SK-N-SH treated with all-trans-retinoic acid at 6 μM for 48 hours (cell line): ENCODE data around the gene KLHL29.
A peak's percentile ranks its signal among the peaks of the same experiment; 100 is the strongest.

Source experiments
- ATAC-seq: fragments of 200-7000 bp; cut with Tn5 transposase; 3 replicates; pipeline ENCODE4 v1.9.1; 2020; ENCODE audit warnings: mild to moderate bottlenecking, moderate library complexity
- ARNTL ChIP-seq: fragments of 450-650 bp; formaldehyde crosslinking; IDR thresholded peaks from 2 replicates; pipeline ENCODE4 v1.5.0; 2020; ENCODE audit warnings: low read depth, mild to moderate bottlenecking, moderate library complexity, borderline replicate concordance
- BACH2 ChIP-seq: fragments of 250-450 bp; sonication (Bioruptor Pico); IDR thresholded peaks from 2 replicates; pipeline ENCODE4 v1.9.0; 2021; ENCODE audit warnings: mild to moderate bottlenecking, borderline replicate concordance
- CREB5 ChIP-seq: fragments of 250-450 bp; sonication (Bioruptor Pico); IDR thresholded peaks from 2 replicates; pipeline ENCODE4 v1.5.1; 2020; ENCODE audit warnings: low read depth, mild to moderate bottlenecking, moderate library complexity
- CSDC2 ChIP-seq: fragments of 250-450 bp; sonication (Bioruptor Pico); IDR thresholded peaks from 2 replicates; pipeline ENCODE4 v1.5.0; 2020; ENCODE audit warnings: mild to moderate bottlenecking, moderate library complexity
- CSRNP3 ChIP-seq: fragments of 250-450 bp; sonication (Bioruptor Pico); IDR thresholded peaks from 2 replicates; pipeline ENCODE4 v1.5.1; 2021; ENCODE audit warnings: mild to moderate bottlenecking, moderate library complexity
- ESRRG ChIP-seq: fragments of 250-450 bp; sonication (Bioruptor Pico); IDR thresholded peaks from 2 replicates; pipeline ENCODE4 v1.6.1; 2021; ENCODE audit warnings: mild to moderate bottlenecking
- GLIS3 ChIP-seq: fragments of 250-450 bp; sonication (Bioruptor Pico); IDR thresholded peaks from 2 replicates; pipeline ENCODE4 v1.5.0; 2020; ENCODE audit warnings: mild to moderate bottlenecking, moderate library complexity
- ISL1 ChIP-seq: fragments of 250-450 bp; sonication (Bioruptor Pico); IDR thresholded peaks from 2 replicates; pipeline ENCODE4 v2.1.2; 2022; ENCODE audit warnings: mild to moderate bottlenecking, moderate library complexity
- OSR1 ChIP-seq: fragments of 250-450 bp; sonication (Bioruptor Pico); IDR thresholded peaks from 2 replicates; pipeline ENCODE4 v1.8.0; 2022; ENCODE audit warnings: moderate library complexity, mild to moderate bottlenecking, inconsistent platforms
- POU6F1 ChIP-seq: fragments of 250-450 bp; sonication (Bioruptor Pico); IDR thresholded peaks from 2 replicates; pipeline ENCODE4 v1.8.0; 2021; ENCODE audit warnings: low read depth, mild to moderate bottlenecking, moderate library complexity, borderline replicate concordance
- PPARA ChIP-seq: fragments of 250-450 bp; sonication (Bioruptor Pico); IDR thresholded peaks from 2 replicates; pipeline ENCODE4 v1.5.0; 2020; ENCODE audit warnings: mild to moderate bottlenecking, borderline replicate concordance
- RARB ChIP-seq: fragments of 250-450 bp; sonication (Bioruptor Pico); IDR thresholded peaks from 2 replicates; pipeline ENCODE4 v1.8.0; 2021; ENCODE audit warnings: mild to moderate bottlenecking, moderate library complexity
- SNAI2 ChIP-seq: fragments of 250-450 bp; sonication (Bioruptor Pico); IDR thresholded peaks from 2 replicates; pipeline ENCODE4 v1.5.0; 2020; ENCODE audit warnings: mild to moderate bottlenecking, moderate library complexity
- TCF4 ChIP-seq: fragments of 250-450 bp; sonication (Bioruptor Pico); IDR thresholded peaks from 2 replicates; pipeline ENCODE4 v1.8.0; 2021; ENCODE audit warnings: mild to moderate bottlenecking, moderate library complexity, borderline replicate concordance
- TOX ChIP-seq: fragments of 250-450 bp; sonication (Bioruptor Pico); IDR thresholded peaks from 2 replicates; pipeline ENCODE4 v1.8.0; 2021; ENCODE audit warnings: mild to moderate bottlenecking, moderate library complexity, borderline replicate concordance
- TSHZ2 ChIP-seq: fragments of 250-450 bp; sonication (Bioruptor Pico); IDR thresholded peaks from 2 replicates; pipeline ENCODE4 v1.5.0; 2020; ENCODE audit warnings: mild to moderate bottlenecking, moderate library complexity
- ZC3H10 ChIP-seq: fragments of 250-450 bp; sonication (Bioruptor Pico); IDR thresholded peaks from 2 replicates; pipeline ENCODE4 v1.5.1; 2021; ENCODE audit warnings: mild to moderate bottlenecking, moderate library complexity
- ZFP3 ChIP-seq: fragments of 250-450 bp; sonication (Bioruptor Pico); IDR thresholded peaks from 2 replicates; pipeline ENCODE4 v1.5.0; 2020; ENCODE audit warnings: mild to moderate bottlenecking, moderate library complexity
- ZFP30 ChIP-seq: fragments of 450-650 bp; formaldehyde crosslinking; IDR thresholded peaks from 2 replicates; pipeline ENCODE4 v1.5.0; 2022; ENCODE audit warnings: mild to moderate bottlenecking, moderate library complexity
- ZNF565 ChIP-seq: fragments of 450-650 bp; formaldehyde crosslinking; conservative IDR thresholded peaks from 2 replicates; pipeline ENCODE4 v1.5.0; 2020; ENCODE audit warnings: low read depth, mild to moderate bottlenecking, moderate library complexity
- ZNF70 ChIP-seq: fragments of 450-650 bp; formaldehyde crosslinking; IDR thresholded peaks from 2 replicates; pipeline ENCODE4 v1.5.0; 2020; ENCODE audit warnings: mild to moderate bottlenecking, moderate library complexity

The KLHL29 gene

GRCh38 chr2:23601301-23601965, 216.5 kb downstream of the KLHL29 start:
- TF ChIP-seq ZFP3 (CRISPR knock-in tag) = no peak
- no peak for TF ChIP-seq POU6F1 (CRISPR knock-in tag)
- TF ChIP-seq ZFP30 = no peak
- no peak for TF ChIP-seq TOX (CRISPR knock-in tag)
- TF ChIP-seq CSDC2 (CRISPR knock-in tag) = no peak
- TF ChIP-seq GLIS3 (CRISPR knock-in tag) = no peak
- no peak for TF ChIP-seq CREB5 (CRISPR knock-in tag)
- no peak for TF ChIP-seq ARNTL (CRISPR knock-in tag)
- TF ChIP-seq PPARA = no peak
- TF ChIP-seq RARB (CRISPR knock-in tag) = no peak
- no peak for ATAC-seq

GRCh38 chr2:23602116-23602515, 217.1 kb downstream of the KLHL29 start:
- no peak for TF ChIP-seq OSR1
- no peak for TF ChIP-seq BACH2 (CRISPR knock-in tag)
- 0 out of 2 replicates have a peak, but pooled peaks have one; percentile 9 for TF ChIP-seq ISL1
- ATAC-seq = peak; percentile 99

GRCh38 chr2:23603156-23603555, 218.2 kb downstream of the KLHL29 start:
- no peak for TF ChIP-seq ESRRG (CRISPR knock-in tag)
- TF ChIP-seq CREB5 (CRISPR knock-in tag) = no peak
- no peak for TF ChIP-seq GLIS3 (CRISPR knock-in tag)
- no peak for TF ChIP-seq ZFP30
- no peak for TF ChIP-seq ZNF565
- TF ChIP-seq OSR1 = no peak
- no peak for TF ChIP-seq TSHZ2
- TF ChIP-seq ZNF70 = no peak
- TF ChIP-seq ZC3H10 (CRISPR knock-in tag) = no peak
- TF ChIP-seq PPARA = no peak
- ATAC-seq = no peak

GRCh38 chr2:23603581-23603980, 218.6 kb downstream of the KLHL29 start:
- TF ChIP-seq ZFP30 = no peak
- no peak for TF ChIP-seq PPARA
- TF ChIP-seq TOX (CRISPR knock-in tag) = no peak
- no peak for TF ChIP-seq RARB (CRISPR knock-in tag)
- TF ChIP-seq TSHZ2 = no peak
- TF ChIP-seq ZC3H10 (CRISPR knock-in tag) = no peak
- TF ChIP-seq TCF4 (CRISPR knock-in tag) = no peak
- TF ChIP-seq ZNF70 = no peak
- TF ChIP-seq ISL1 = no peak
- TF ChIP-seq GLIS3 (CRISPR knock-in tag) = no peak
- TF ChIP-seq ZNF565 = no peak
- TF ChIP-seq ZFP3 (CRISPR knock-in tag) = no peak
- no peak for TF ChIP-seq ARNTL (CRISPR knock-in tag)
- no peak for TF ChIP-seq CSRNP3 (CRISPR knock-in tag)
- no peak for TF ChIP-seq SNAI2 (CRISPR knock-in tag)
- ATAC-seq = no peak
